ENCODE data around the gene PRKAR2B.

GRCh38 chr7:107103369-107103768 lies 58.9 kb downstream of the PRKAR2B start:
- no peak for TF ChIP-seq POLR2AphosphoS5 (IDR thresholded peaks at IDR 0.05; ENCODE audit: low read depth, low read length)
- no peak for TF ChIP-seq TAF1 (IDR thresholded peaks at IDR 0.05; ENCODE audit: borderline replicate concordance, insufficient read depth, low read length)
- no peak for TF ChIP-seq REST (IDR thresholded peaks at IDR 0.05; ENCODE audit: insufficient read depth in 1 of 2, low read depth in 2 of 2, low read length in 2 of 2)
- TF ChIP-seq FOXP2 (optimal IDR thresholded peaks at IDR 0.05; ENCODE audit: borderline replicate concordance, extremely low read depth, extremely low read length, insufficient read depth), result no peak
- TF ChIP-seq SIN3A (IDR thresholded peaks at IDR 0.05; ENCODE audit: borderline replicate concordance, insufficient read depth, low read length), result no peak

Measured in PFSK-1 (cell line).